Skin of body (tissue), 2 donors: ENCODE data around the gene EIF3B. TPM values are rescaled to one million over a fixed set of nuclear protein-coding genes. Genes with fewer than 3 reads are reported as not detected.
A peak's percentile ranks its signal among the peaks of the same experiment; 100 is the strongest.
"Not testable (repeated sequence)": the region's sequence is repeated elsewhere in the genome, so short reads cannot be mapped to it uniquely, and the experiment has no call there.

Source experiments
- DNase-seq: peaks from one replicate; lab custom pipeline; 2025; lab: John Stamatoyannopoulos, UW
- total RNA-seq: library from RNA; depleted of rRNA; stranded (reverse); fragments of >200 nt; gene quantifications from one replicate; pipeline ENCODE4 v1.2.3, GENCODE V29; 2014

EIF3B gene
- total RNA-seq, 1 donor from 2014 or later = 108 TPM

DNA sequence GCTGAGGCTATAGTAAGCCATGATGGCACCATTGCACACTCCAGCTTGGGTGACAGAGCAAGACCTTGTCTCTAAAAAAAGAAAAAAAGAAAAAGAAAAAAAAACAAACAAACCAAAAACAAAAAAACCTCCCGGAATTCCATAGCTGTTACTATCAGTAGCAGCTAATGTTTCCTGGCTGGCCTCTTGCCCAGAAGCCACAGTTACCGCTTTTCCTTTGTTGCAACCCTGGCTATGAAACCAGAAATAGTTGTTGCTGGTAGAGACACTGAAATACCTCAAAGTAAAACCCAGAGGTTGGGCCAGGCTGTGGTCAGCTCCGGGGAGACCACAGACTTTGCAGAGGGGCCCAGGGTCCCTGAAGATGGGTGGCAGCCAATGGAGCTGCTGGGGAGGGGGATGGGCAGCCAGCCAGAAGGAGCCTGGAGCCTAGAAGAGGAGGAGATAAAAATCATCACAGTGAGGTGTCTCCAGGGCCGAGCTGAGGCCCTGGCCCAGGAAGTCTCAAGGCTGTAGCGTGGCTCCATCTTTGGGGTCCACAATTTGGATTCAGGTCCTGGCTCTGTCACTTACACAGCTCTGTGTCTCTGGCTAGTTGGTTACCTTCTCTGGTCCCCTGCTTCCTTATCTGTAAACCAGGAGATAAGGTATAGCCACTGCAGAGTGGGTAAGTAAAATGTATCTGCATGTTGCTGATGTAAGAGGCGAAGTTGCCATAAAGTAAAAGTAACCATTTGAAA is 45.4 kb downstream of the EIF3B start:
- DNase-seq = peak; percentile 57

GRCh38 chr7:2402687-2403013 is 48.0 kb downstream of the EIF3B start:
- no peak for DNase-seq

GRCh38 chr7:2403014-2403717 is 48.5 kb downstream of the EIF3B start, which contains the start of gene CHST12:
Gene CHST12 (plus strand): TSS chr7:2403611. CDS start chr7:2432640, 29,029 bp downstream.
- peak; percentile 95 for DNase-seq

- DNase-seq = no peak
Measured at GRCh38 chr7:2403718-2404648, 49.4 kb downstream of the EIF3B start.

- DNase-seq = no peak
Measured at GRCh38 chr7:2404714-2405119, 50.1 kb downstream of the EIF3B start.

DNA sequence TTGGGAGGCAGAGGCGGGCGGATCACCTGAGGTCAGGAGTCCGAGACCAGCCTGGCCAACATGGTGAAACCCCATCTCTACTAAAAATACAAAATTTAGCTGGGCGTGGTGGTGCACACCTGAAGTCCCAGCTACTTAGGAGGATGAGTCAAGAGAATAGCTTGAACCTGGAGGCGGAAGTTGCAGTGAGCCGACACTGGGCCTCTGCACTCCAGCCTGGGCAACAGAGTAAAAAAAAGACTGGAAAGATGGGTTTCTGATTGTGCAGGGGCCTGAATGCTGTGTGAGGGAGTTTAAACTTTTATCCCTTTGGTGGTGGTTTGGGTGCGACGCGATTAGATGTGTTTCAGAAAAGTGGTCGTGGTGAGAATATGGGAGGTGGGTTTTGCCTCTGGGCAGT is 50.6 kb downstream of the EIF3B start:
- DNase-seq = no peak

- no peak for DNase-seq
Measured at GRCh38 chr7:2405601-2406345, 51.1 kb downstream of the EIF3B start.

- no peak for DNase-seq
Measured at GRCh38 chr7:2409745-2410414, 55.3 kb downstream of the EIF3B start.

DNA sequence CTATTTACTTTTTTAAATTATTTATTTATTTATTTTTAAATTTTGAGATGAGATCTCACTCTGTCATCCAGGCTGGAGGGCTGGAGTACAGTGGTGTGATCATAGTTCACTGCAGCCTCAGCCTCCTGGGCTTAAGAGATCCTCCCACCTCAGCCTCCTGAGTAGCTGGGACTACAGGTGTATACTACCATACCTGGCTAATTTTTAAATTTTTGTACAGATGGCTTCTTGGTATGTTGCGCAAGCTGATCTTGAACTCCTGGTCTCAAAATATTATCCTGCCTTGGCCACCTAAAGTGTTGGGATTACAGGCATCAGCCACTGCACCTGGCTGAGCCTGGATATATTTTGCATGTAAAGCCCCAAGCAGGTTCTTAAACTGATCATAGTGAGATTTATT is 56.4 kb downstream of the EIF3B start:
- DNase-seq = no peak

GRCh38 chr7:2411815-2412586 is 57.4 kb downstream of the EIF3B start:
- DNase-seq = no peak

DNA sequence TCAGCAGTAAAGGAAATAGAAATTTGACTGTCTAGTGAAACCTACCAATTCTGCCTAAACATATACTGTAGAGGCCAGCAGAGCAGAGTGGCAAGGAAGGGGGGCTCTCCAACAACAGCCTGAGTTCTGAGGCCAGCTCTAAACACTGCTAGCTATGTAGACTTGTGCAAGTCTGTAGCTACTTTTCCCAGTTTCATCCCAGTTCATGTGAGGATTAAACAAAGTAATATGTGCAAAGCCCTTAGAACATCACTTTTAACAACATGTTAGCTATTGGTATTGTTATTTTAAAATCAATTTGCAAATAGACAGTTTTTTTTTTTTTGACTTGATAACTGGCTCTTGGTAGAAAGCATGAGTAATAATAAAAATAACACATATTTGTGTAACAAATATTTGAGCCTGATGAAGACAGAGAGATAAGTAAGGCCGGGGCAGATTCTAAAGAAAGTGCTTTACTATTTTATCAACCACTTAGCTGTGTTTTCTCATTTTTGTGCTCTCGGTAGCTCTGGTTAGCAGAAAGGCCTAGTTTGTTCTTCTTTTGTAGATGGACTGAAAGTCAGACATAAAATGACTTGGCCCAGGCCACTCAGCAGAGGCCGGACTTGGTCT is 58.1 kb downstream of the EIF3B start:
- no peak for DNase-seq

DNA sequence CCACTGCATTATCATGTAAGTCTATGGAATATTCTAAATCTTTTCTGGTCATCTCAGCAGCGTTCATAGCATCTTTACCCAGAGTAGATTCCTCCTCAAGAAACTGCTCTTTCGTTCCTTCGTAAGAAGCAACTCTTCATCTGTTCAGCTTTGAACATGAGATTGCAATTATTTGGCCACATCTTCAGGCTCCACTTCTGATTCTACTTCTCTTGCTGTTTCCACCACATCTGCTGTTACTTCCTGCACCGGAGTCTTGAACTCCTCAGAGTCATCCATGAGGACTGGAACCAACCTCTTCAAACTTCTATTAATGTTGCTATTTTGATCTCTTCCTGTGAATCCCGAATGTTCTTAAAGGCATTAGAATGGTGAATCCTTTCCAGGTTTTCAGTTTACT is 61.4 kb downstream of the EIF3B start:
- no peak for DNase-seq

DNA sequence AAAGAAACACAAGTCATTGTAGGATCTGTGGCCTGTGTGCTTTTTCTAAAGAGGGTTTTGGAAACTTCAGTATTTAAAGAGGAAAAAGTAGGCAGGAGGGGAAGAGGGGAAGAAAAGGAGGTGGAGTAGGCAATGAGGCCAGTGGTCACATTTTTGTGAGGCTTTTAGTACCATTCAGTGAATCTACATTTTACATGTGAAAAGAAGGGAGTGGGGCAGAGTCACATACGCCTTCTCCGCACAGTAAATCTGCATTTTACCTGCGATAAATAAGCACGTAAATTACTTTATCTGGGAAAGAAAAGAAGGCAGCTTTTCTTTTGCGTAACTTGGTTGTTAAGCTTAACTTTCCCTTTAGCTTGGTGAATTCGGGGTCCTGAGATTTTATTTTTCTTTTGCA is 62.0 kb downstream of the EIF3B start:
- no peak for DNase-seq

- not testable (repeated sequence) for DNase-seq
Measured at GRCh38 chr7:2417178-2417577, 62.6 kb downstream of the EIF3B start.

DNA sequence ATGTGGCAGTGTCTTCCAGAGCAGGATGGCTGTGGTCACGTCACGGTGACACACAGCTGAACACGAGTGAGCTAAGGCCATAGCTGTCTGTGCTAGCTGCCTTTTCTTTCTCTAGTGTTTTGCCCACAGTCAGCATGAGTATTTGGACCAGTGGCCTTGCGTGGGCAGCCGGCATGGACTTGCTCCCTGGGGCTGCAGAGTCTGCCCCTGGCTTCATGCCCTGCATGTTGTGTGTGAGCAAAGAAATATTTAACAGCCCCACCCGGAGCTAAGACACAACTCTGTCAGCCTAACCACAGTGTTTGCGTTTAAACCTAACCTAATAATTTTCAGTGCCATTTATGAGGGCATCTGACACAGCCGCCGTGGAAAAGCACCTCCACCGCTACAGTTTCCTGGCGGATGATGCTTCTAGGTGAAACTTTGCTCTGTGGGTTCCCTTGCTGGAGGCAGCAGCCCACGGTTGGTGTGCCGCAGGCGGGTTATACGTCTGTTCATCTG is 63.4 kb downstream of the EIF3B start:
- no peak for DNase-seq

DNA sequence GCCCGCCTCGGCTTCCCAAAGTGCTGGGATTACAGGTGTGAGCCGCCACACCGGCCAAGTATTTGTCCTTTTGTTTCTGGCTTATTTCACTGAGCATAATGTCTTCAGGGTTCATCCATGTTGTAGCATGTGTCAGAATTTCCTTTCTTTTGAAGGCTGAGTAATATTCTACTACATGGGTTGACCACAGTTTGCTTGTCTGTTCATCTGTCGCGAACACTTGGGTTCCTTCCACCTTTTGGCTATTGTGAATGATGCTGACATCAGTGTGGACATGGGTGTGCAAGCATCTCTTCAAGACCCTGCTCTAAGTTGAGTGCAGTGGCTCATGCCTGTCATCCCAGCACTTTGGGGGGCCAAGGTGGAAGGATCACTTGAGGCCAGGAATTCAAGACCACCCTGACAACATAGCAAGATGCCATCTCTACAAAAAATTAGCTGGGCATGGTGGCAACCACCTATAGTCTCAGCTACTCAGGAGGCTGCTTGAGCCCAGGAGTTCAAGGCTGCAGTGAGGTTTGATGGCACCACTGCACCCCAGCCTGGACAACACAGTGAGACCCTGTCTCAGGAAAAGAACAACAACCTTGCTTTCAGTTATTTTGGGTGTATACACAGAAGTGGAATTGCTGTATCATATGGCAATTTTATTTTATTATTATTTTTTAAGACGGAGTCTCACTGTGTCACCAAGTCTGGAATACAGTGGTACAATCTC is 65.7 kb downstream of the EIF3B start:
- DNase-seq = no peak

DNA sequence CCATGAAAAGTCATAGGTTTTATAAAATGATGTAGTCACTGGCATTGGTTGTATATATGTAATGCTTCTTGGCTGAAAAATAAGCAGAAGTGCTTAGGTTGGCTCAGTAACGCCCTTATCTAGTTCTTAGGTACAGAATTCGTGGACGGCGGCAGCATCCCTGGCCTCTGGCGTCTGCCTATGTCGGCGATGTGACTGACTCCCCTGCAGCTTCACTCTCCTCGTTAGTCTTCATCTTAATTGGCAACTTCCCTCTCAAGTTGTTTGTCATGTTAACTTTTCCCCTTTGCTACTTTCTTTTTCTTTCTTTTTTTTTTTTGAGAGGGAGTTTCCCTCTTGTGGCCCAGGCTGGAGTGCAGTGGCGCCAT is 67.3 kb downstream of the EIF3B start:
- no peak for DNase-seq

DNA sequence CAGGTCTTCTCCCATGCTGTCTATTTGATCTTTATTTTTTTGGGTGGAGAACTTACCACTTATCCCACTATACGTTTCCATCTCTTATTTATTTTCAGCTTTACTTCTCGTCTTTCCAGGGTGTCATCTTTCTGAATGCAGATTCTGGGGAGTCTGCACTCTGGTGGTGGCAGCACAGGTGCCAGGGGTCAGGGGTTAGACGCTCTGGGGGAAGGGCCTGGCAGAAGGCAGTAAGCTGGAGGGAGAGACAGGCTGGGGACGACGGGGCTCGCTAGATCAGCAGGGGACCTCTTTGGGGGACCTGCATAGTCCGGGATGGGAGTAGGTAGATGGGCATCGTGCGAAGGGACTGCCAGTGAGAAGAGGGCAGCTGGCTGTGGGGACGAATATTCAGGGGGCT is 71.1 kb downstream of the EIF3B start:
- DNase-seq = no peak
